Effector memory CD4-positive, alpha-beta T cell (primary cell): ENCODE results near the gene HPDL.
A peak's percentile ranks its signal among the peaks of the same experiment; 100 is the strongest.
"Not testable (repeated sequence)": the region's sequence is repeated elsewhere in the genome, so short reads cannot be mapped to it uniquely, and the experiment has no call there.

Source experiments
- DNase-seq, 3 donors: peaks; one replicate each; pipeline ENCODE4 v3.0.0-alpha.2; 2020
- H3K27ac ChIP-seq: 2 replicates; pipeline ENCODE4 v1.7.0; 2013; ENCODE audit warnings: mild to moderate bottlenecking, low read length, moderate library complexity; ENCODE audit not compliant: insufficient read depth, poor library complexity, severe bottlenecking
- H3K27me3 ChIP-seq: replicated peaks from 2 replicates; pipeline ENCODE4 v1.7.0; 2013; ENCODE audit warnings: mild to moderate bottlenecking, low read length; ENCODE audit not compliant: insufficient read depth, control insufficient read depth, poor library complexity, severe bottlenecking
- H3K36me3 ChIP-seq: 2 replicates; pipeline ENCODE4 v1.7.0; 2013; ENCODE audit warnings: mild to moderate bottlenecking, low read length, moderate library complexity; ENCODE audit not compliant: control insufficient read depth, insufficient read depth
- H3K4me1 ChIP-seq: 2 replicates; pipeline ENCODE4 v1.7.0; 2013; ENCODE audit warnings: low read length, mild to moderate bottlenecking; ENCODE audit not compliant: control insufficient read depth, insufficient read depth, poor library complexity, severe bottlenecking
- H3K4me3 ChIP-seq: 2 replicates; pipeline ENCODE4 v1.7.0; 2013; ENCODE audit warnings: low read length, low read depth, mild to moderate bottlenecking; ENCODE audit not compliant: insufficient read depth, poor library complexity, severe bottlenecking
- H3K9me3 ChIP-seq: 2 replicates; pipeline ENCODE4 v1.7.0; 2013; ENCODE audit warnings: mild to moderate bottlenecking, low read length, moderate library complexity; ENCODE audit not compliant: control insufficient read depth
- total RNA-seq, 3 donors: gene quantifications; one replicate each; lab custom pipeline; 2026; lab: John Stamatoyannopoulos, UW

The HPDL gene
- total RNA-seq, result 0.09 to 0.77 (median 0.35) reads per million in 3 donors

GRCh38 chr1:45326627-45327623 lies at the start of gene HPDL:
Gene HPDL, plus strand, starts transcription at chr1:45326895. Its CDS starts 254 bp downstream, at chr1:45327149.
- Histone ChIP-seq H3K4me1 (peaks cover 13% of the 10 kb centered on the region), H3K4me3 (peak within 1 kb of the TSS; percentile 63), H3K9me3 (no peaks in the 10 kb centered on the region), H3K36me3 (peaks cover 10% of the 10 kb centered on the region), H3K27me3 (no peaks in the 10 kb centered on the region), H3K27ac (no peak within 1 kb of the TSS)
- DNase-seq, result peak in 2 of 3 donors; percentile 22 to 36

DNA sequence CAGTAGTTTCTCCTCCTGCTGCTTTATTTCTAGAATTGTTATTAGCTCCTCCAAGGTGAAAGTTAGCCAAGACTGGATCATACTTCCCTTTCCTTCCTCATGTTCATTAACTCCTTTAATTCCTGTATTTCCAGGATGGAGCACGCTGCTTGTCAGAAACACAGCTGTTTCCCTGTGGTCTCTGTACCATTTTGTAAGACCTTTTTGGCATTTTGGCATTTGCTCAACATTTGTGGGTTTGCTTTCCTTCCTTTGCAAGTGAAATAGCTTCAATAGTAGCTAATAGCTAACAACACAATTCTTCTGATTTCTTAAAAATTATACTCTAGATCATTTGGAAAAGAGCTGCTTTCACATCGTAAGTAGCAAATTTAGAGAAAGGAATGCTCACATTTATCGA lies 44.3 kb upstream of the HPDL start:
- no peaks in the 10 kb centered on the region for H3K9me3 ChIP-seq
- no peak for DNase-seq
- no peak overlapping the region for H3K27ac ChIP-seq
- no peaks in the 10 kb centered on the region for H3K36me3 ChIP-seq
- peaks cover 2% of the 10 kb centered on the region for H3K27me3 ChIP-seq
- H3K4me1 ChIP-seq, result no peaks in the 10 kb centered on the region
- no peak overlapping the region for H3K4me3 ChIP-seq

DNA sequence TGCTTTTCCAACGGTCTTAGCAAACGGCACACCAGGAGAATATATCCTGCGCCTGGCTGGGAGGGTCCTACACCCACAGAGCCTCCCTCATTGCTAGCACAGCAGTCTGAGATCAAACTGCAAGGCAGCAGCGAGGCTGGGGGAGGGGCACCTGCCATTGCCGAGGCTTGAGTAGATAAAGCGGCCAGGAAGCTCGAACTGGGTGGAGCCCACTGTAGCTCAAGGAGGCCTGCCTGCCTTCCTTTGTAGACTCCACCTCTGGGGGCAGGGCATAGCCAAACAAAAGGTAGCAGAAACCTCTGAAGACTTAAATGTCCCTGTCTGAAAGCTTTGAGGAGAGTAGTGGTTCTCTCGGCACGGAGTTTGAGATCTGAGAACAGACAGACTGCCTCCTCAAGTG lies 41.8 kb upstream of the HPDL start:
- DNase-seq, H3K4me1 ChIP-seq, H3K4me3 ChIP-seq, H3K27me3 ChIP-seq, H3K27ac ChIP-seq, H3K36me3 ChIP-seq, H3K9me3 ChIP-seq: not testable (repeated sequence)

DNA sequence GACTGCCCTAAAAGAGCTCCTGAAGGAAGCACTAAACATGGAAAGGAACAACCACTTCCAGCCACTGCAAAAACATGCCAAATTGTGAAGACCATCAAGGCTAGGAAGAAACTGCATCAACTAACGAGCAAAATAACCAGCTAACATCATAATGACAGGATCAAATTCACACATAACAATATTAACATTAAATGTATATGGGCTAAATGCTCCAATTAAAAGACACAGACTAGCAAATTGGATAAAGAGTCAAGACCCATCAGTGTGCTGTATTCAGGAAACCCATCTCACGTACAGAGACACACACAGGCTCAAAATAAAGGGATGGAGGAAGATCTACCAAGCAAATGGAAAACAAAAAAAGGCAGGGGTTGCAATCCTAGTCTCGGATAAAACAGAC lies 40.2 kb upstream of the HPDL start:
- DNase-seq, H3K9me3 ChIP-seq, H3K27me3 ChIP-seq, H3K4me1 ChIP-seq, H3K4me3 ChIP-seq, H3K36me3 ChIP-seq, H3K27ac ChIP-seq: not testable (repeated sequence)

DNA sequence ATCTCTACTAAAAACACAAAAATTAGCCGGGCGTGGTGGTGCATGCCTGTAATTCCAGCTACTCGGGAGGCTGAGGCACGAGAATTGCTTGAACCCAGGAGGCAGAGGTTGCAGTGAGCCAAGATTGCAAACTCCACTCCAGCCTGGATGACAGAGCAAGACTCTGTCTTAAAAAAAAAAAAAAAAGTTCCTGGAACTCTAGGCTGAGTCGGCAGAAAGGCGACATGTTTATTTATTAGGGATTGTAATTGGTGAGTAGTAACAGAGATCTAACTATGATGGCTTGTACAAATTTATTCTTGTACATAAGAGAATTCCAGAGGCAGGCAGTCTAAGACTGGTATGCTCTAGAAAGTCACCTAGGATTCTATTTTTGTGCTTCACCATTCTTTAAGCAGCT lies 35.7 kb upstream of the HPDL start:
- not testable (repeated sequence) for H3K4me1 ChIP-seq, H3K27ac ChIP-seq, H3K36me3 ChIP-seq, H3K27me3 ChIP-seq, DNase-seq, H3K4me3 ChIP-seq, H3K9me3 ChIP-seq

- Histone ChIP-seq H3K27ac (no peak overlapping the region), H3K9me3 (no peaks in the 10 kb centered on the region), H3K36me3 (no peaks in the 10 kb centered on the region), H3K4me3 (no peak overlapping the region), H3K4me1 (no peaks in the 10 kb centered on the region), H3K27me3 (no peaks in the 10 kb centered on the region)
- no peak for DNase-seq
These were observed 35.0 kb upstream of the HPDL start for GRCh38 chr1:45291716-45292115.

DNA sequence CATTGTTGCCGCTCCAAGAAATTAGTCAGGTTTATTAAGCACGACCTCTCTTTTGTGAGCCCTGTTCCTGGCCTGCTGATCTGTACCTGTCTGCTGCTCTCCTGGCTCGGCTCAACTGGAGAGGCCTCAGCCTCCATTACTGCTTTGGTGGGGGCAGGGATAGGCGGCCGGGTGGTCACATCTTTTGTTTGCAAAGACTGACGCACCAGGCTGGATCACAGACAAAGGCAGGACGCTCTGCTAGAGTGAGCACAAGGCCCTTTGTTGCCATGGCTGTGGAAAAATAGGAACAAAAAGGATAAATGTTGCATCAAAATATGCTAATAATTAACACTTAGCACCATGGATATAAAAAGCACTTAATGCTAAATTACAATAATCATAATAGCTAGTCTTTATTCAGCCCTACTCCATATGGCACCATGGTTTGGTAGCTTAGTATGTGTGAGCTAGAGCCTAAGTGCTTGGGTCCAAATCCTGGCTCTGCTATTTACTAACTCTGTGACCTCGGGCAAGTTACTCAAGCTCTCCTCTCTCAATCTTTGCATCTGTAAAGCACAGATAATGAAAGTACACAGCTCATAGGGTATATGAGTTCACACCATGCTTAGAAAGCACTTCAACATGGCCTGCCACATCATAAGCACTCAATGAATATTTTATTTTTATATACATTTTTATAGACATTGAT lies 28.9 kb upstream of the HPDL start:
- H3K27ac ChIP-seq, result no peak overlapping the region
- no peak for DNase-seq

GRCh38 chr1:45299296-45299695 lies 27.4 kb upstream of the HPDL start:
- H3K4me3 ChIP-seq, result no peak overlapping the region
- DNase-seq, result no peak
- peaks cover 2% of the 10 kb centered on the region for H3K4me1 ChIP-seq
- H3K27ac ChIP-seq, result no peak overlapping the region
- no peaks in the 10 kb centered on the region for H3K27me3 ChIP-seq
- H3K9me3 ChIP-seq, result no peaks in the 10 kb centered on the region
- H3K36me3 ChIP-seq, result no peaks in the 10 kb centered on the region

More for the DNA sequence above, 28.9 kb upstream of the HPDL start:
- Histone ChIP-seq H3K4me1 (no peaks in the 10 kb centered on the region), H3K36me3 (no peaks in the 10 kb centered on the region), H3K27me3 (no peaks in the 10 kb centered on the region), H3K9me3 (no peaks in the 10 kb centered on the region), H3K4me3 (no peak overlapping the region)

DNA sequence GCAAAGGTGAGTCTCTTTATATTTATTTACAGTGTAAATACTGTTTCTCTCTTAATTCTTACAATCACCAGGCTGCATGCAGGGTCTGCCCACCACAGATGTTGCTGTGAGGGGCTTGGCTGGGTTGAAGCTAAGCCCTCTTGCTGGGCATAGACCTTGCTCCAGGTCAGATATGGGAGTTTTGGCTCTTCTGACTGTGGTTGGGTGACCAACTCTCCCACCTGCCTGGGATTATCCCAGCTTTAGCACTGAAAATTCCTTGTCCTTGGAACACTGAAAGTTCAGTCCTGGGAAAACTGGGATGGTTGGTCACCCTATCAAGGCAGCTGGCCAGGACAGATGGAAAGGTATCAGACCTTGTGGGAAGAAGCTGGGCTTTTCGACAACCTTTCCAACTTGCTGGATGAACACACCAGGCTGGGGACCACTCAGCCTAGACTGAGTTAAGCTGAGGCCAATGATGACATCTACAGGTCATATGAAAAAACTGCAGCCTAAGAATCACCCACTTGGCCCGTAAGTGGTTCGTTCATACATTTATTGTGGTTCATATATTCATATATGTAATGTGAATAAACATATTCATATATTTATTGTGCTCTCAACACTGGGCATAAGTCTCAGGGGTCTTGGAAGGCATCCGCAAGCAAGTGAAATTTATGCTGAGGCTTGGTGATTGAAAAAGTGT lies 26.6 kb upstream of the HPDL start:
- no peaks in the 10 kb centered on the region for H3K27me3 ChIP-seq
- no peak overlapping the region for H3K27ac ChIP-seq
- peaks cover 6% of the 10 kb centered on the region for H3K4me1 ChIP-seq
- peak in 1 of 3 donors; percentile 18 for DNase-seq
- no peaks in the 10 kb centered on the region for H3K9me3 ChIP-seq
- no peaks in the 10 kb centered on the region for H3K36me3 ChIP-seq
- no peak overlapping the region for H3K4me3 ChIP-seq
